Coronary artery (tissue), 2 donors: ENCODE data around the gene DYRK2.

Experiments
- DNase-seq: peaks from one replicate; pipeline ENCODE4 v3.0.0-alpha.2; 2017; ENCODE audit warnings: low spot score
- H3K27ac ChIP-seq, 2 donors: fragments of 200-600 bp; sonication (generic); one replicate each; pipeline ENCODE4 v1.5.1; 2016 to 2019
- H3K4me3 ChIP-seq: fragments of 200-600 bp; sonication (generic); 2 replicates; pipeline ENCODE4 v1.5.1; 2016; ENCODE audit warnings: mild to moderate bottlenecking, moderate library complexity
- TF ChIP-seq, protein P1 (sequence below): fragments of 200-600 bp; sonication (generic); IDR thresholded peaks from one replicate; pipeline ENCODE4 v1.5.1; 2019; ENCODE audit warnings: antibody characterized with exemption

The DYRK2 gene

DNA sequence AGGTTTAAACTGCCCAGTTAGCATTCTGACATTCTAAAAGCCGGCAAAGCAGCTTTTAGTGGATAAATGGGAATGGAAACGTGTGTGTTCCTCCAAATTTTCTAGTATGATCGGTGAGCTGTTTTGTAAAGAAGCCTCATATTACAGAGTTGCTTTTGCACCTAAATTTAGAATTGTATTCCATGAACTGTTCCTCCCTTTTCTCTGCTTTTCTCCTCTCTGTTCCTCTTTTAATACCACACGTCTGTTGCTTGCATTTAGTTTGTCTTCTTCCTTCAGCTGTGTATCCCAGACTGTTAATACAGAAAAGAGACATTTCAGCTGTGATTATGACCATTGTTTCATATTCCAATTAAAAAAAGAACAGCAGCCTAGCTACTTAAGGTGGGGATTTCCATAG is 10.7 kb downstream of the DYRK2 start:
- DNase-seq, result no peak
- Histone ChIP-seq H3K4me3 (peak overlapping the region; percentile 4), H3K27ac (no peak overlapping the region)
- TF ChIP-seq, protein P1, sequence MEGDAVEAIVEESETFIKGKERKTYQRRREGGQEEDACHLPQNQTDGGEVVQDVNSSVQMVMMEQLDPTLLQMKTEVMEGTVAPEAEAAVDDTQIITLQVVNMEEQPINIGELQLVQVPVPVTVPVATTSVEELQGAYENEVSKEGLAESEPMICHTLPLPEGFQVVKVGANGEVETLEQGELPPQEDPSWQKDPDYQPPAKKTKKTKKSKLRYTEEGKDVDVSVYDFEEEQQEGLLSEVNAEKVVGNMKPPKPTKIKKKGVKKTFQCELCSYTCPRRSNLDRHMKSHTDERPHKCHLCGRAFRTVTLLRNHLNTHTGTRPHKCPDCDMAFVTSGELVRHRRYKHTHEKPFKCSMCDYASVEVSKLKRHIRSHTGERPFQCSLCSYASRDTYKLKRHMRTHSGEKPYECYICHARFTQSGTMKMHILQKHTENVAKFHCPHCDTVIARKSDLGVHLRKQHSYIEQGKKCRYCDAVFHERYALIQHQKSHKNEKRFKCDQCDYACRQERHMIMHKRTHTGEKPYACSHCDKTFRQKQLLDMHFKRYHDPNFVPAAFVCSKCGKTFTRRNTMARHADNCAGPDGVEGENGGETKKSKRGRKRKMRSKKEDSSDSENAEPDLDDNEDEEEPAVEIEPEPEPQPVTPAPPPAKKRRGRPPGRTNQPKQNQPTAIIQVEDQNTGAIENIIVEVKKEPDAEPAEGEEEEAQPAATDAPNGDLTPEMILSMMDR, result no peak

DNA sequence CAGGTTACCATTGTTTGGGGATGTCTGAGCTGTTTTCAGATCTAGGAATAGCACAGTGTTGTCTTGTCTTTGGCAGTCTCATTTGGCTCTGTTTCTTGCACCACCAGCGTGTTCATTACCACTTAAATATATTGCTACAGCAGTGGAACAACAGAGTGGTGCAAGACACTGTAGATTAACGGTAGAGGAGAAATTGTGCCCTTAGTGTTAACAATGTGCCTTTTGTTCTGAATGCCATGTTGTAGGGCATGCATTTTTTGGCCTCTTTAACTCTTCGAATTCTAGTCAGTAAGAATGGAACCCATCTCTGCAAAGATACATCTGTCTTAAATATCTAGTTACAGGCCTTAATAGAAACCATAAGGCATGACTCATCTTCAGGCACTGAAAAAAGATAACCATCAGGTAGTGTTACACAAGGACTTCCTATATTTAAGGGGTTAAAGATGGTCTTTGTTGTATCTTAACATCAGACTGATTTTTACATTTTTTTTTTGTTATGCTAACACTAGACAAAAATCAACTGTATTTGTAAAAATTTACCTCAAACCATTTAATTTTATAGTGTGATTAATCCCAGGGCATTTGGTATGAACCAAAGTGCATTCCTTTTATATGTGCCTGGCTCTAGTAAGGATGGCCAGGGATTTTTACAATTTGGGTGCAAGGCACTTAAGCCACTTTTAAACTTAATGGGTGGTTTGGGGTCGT is 12.9 kb downstream of the DYRK2 start:
- Histone ChIP-seq H3K27ac (no peak overlapping the region), H3K4me3 (no peak overlapping the region)
- TF ChIP-seq, protein P1, result no peak
- DNase-seq, result no peak

DNA sequence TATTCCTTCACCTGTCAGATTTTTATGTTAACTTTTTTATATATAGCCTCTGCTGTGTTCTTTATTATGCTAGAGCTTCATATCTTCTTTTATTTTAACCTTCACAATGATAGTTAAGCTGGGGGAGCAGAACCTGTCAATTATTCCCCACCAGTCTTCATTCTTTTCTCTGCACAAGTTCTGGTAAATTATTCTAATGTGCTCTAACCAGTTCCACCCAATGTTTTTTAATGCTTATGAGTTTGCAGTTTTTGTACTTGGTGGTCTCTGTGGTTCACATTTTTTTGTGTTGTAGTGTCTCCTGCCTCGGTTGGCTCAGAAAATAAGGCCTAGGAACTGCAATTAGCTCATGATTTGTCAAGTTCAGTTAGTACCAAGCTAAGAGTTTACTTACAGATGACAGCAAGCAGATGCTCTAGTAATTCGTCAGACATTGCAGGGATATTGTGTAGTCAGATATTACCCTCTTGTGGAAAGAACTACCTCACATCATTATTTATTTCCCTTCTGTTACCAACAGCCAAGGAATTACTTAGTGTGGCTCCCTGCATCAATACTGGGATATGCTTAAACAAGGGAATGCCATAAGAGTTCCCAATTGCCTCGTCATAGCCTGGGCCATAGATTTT is 14.5 kb downstream of the DYRK2 start:
- no peak for DNase-seq
- no peak overlapping the region for H3K27ac ChIP-seq
- TF ChIP-seq, protein P1, result no peak

DNA sequence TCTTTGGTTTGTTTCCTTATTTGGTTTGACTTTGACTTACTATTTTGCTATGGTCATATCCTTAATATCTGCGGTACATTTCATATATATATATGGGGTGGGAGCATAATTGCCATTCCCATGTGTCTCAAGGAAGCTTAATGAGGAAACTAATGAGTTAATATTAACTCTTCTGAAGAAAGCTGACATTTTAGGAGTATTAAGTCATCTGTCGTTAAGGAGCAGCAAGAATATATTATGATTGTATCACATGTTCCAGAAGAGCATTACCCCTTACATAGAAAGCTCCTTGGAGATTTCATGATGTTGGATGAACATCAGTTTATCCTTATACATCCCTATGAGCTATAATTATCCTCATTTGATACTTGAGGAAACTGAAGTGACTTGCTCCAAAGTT is 15.6 kb downstream of the DYRK2 start:
- TF ChIP-seq, protein P1, result no peak
- H3K27ac ChIP-seq, result no peak overlapping the region
- H3K4me3 ChIP-seq, result no peak overlapping the region
- no peak for DNase-seq

More for the DNA sequence above, 14.5 kb downstream of the DYRK2 start:
- H3K4me3 ChIP-seq, result no peak overlapping the region

DNA sequence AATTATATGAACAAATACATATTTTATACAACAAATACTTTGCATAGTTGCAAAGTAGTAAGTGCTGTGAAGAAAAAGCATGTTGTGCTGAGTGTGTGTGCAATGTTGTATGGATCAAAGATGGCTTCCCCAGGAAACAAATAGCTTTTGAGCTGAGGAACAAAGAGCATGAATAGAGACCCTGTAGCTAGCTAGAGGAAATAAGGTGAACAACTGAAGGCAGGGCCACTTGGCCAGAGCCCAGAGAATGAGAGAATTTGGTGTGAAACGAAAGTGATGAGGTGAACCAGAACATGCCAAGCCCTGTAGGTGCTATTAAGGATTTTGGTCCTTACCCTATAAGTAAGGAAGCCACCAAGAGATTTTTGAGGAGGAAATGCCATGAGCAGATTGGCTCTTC is 17.1 kb downstream of the DYRK2 start:
- TF ChIP-seq, protein P1, result no peak

DNA sequence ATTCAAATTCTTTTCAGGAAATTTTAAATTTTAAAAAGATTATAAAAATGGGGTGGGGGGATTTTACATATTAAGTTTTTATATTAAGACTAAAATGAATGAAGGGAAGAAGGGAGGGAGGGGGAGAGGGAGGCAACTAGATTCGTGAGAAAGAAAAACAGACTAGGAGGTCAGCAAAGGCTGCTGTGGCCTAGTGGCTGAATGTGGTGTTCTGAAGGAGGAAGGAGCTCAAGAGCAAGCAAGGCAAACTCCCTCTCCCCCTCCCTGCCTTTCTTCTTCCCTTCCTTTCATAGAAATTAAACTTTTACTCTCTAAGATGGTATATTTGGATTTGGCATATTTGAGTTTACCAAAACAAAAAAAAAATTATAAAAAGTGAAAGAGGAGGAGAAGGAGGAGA is 18.1 kb downstream of the DYRK2 start:
- H3K4me3 ChIP-seq, result no peak overlapping the region
- peak overlapping the region in 1 of 2 donors; percentile 2 for H3K27ac ChIP-seq
- DNase-seq, result no peak
- TF ChIP-seq, protein P1, result no peak

More for the DNA sequence above, 17.1 kb downstream of the DYRK2 start:
- no peak for DNase-seq
- H3K4me3 ChIP-seq, result no peak overlapping the region
- no peak overlapping the region for H3K27ac ChIP-seq
